GM21576 (cell line): ENCODE results near the gene PMFBP1.

Experiments
- ATAC-seq: cut with Tn5 transposase; IDR thresholded peaks from one replicate; pipeline ENCODE4 v1.9.1; 2021; ENCODE audit warnings: mild to moderate bottlenecking, moderate library complexity; ENCODE audit not compliant: unreplicated experiment

The PMFBP1 gene

GRCh38 chr16:72187551-72187950 is 15.6 kb upstream of the PMFBP1 start:
- no peak for ATAC-seq

- ATAC-seq: no peak
Measured at GRCh38 chr16:72182976-72183375, 11.0 kb upstream of the PMFBP1 start.

- no peak for ATAC-seq
Measured at GRCh38 chr16:72179204-72179970, 7.4 kb upstream of the PMFBP1 start.

GRCh38 chr16:72174726-72175125 is 2.8 kb upstream of the PMFBP1 start:
- no peak for ATAC-seq

- ATAC-seq: no peak
Measured at GRCh38 chr16:72173997-72174396, 2.0 kb upstream of the PMFBP1 start.

- ATAC-seq: no peak
Measured at GRCh38 chr16:72171236-72171635, 719 bp downstream of the PMFBP1 start.

- ATAC-seq: no peak
Measured at GRCh38 chr16:72169708-72170107, 2.2 kb downstream of the PMFBP1 start.

- ATAC-seq: no peak
Measured at GRCh38 chr16:72168365-72168764, 3.6 kb downstream of the PMFBP1 start.

GRCh38 chr16:72166954-72167561 is 4.9 kb downstream of the PMFBP1 start:
- ATAC-seq: no peak

- ATAC-seq: no peak
Measured at GRCh38 chr16:72166151-72166550, 5.8 kb downstream of the PMFBP1 start.

GRCh38 chr16:72164691-72165090 is 7.3 kb downstream of the PMFBP1 start:
- ATAC-seq: no peak

GRCh38 chr16:72162105-72162692 is 9.8 kb downstream of the PMFBP1 start:
- no peak for ATAC-seq

- no peak for ATAC-seq
Measured at GRCh38 chr16:72159801-72160200, 12.2 kb downstream of the PMFBP1 start.

GRCh38 chr16:72159386-72159785 is 12.6 kb downstream of the PMFBP1 start:
- no peak for ATAC-seq

- no peak for ATAC-seq
Measured at GRCh38 chr16:72149676-72150464, 22.1 kb downstream of the PMFBP1 start.

GRCh38 chr16:72142476-72142875 is 29.5 kb downstream of the PMFBP1 start:
- ATAC-seq: no peak

- no peak for ATAC-seq
Measured at GRCh38 chr16:72139908-72140307, 32.0 kb downstream of the PMFBP1 start.

- ATAC-seq: no peak
Measured at GRCh38 chr16:72138064-72138572, 33.8 kb downstream of the PMFBP1 start.

- ATAC-seq: no peak
Measured at GRCh38 chr16:72137380-72138063, 34.4 kb downstream of the PMFBP1 start.

- no peak for ATAC-seq
Measured at GRCh38 chr16:72134507-72134906, 37.4 kb downstream of the PMFBP1 start.

- no peak for ATAC-seq
Measured at GRCh38 chr16:72132726-72133125, 39.2 kb downstream of the PMFBP1 start.
